K562 (cell line): Measurements from ENCODE around the gene GLDC. TPM values are rescaled to one million over a fixed set of nuclear protein-coding genes. Genes with fewer than 3 reads are reported as not detected.

ENCODE experiments used
- ATAC-seq: fragments of 200-7000 bp; cut with Tn5 transposase; 3 replicates; pipeline ENCODE4 v1.9.1; 2020; ENCODE audit warnings: moderate library complexity
- BruUV-seq: library from RNA; stranded (reverse); fragments of 400-500 nt; replicated peaks from 2 replicates; lab custom pipeline; 2021; lab: Mats Ljungman, UMichigan
- CTCF ChIA-PET: fragments of 300-600 bp; formaldehyde crosslinking; extraction: SDS; loops from one replicate; lab custom pipeline; 2021; ENCODE audit warnings: low intra/inter-chr PET ratio; lab: Yijun Ruan, JAX
- POLR2A ChIA-PET: fragments of 300-600, 350-650 bp; sonication (Branson Sonifier 250); formaldehyde crosslinking; extraction: SDS; loops from one replicate; lab custom pipeline; 2021; ENCODE audit warnings: antibody characterized with exemption, inconsistent platforms; lab: Yijun Ruan, JAX
- DNase-seq, 4 experiments: peaks; one replicate each; pipeline versions ENCODE4 v3.0.0 to v3.0.0-alpha.2; 2011 to 2018; ENCODE audit warnings: low spot score in 3 of 4, mixed read lengths in 3 of 4; ENCODE audit errors: extremely low read depth in 1 of 4
- FAIRE-seq: peaks from 2 replicates; lab custom pipeline; 2011; peaks lifted over from hg19 to GRCh38; lab: Jason Lieb, UNC
- H2AFZ ChIP-seq: 2 replicates; pipeline ENCODE4 v1.6.0; 2011; ENCODE audit warnings: low read depth, low read length, control low read depth, inconsistent platforms
- H3K27ac ChIP-seq: fragments of 200-600 bp; 3 replicates; pipeline ENCODE4 v1.8.0; 2011; ENCODE audit warnings: low read depth, mild to moderate bottlenecking, control low read depth, inconsistent platforms, low read length, moderate library complexity, mixed read lengths; ENCODE audit errors: extremely low read depth
- H3K27me3 ChIP-seq, 2 experiments: fragments of 300-600 bp in 1 of 2; 2 replicates in 1 of 2; 3 replicates in 1 of 2; pipeline versions ENCODE4 v1.6.0 to v1.8.0; 2011; ENCODE audit warnings: inconsistent platforms in 2 of 2, low read length in 2 of 2, mild to moderate bottlenecking in 1 of 2, mixed read lengths in 1 of 2, moderate library complexity in 1 of 2; ENCODE audit not compliant: control insufficient read depth in 2 of 2, insufficient read depth in 2 of 2
- H3K36me3 ChIP-seq: fragments of 300-600 bp; 3 replicates; pipeline ENCODE4 v1.8.0; 2011; ENCODE audit warnings: mild to moderate bottlenecking, low read length, inconsistent platforms; ENCODE audit not compliant: control insufficient read depth, insufficient read depth
- H3K4me1 ChIP-seq, 2 experiments: fragments of 200-600 bp in 1 of 2; replicated peaks in 1 of 2; 2 replicates in 1 of 2; 3 replicates in 1 of 2; pipeline versions ENCODE4 v1.5.1 to v1.8.0; 2011; ENCODE audit warnings: inconsistent platforms in 2 of 2, low read length in 2 of 2, mild to moderate bottlenecking in 1 of 2, mixed read lengths in 1 of 2, moderate library complexity in 1 of 2; ENCODE audit not compliant: control insufficient read depth in 2 of 2, insufficient read depth in 2 of 2
- H3K4me2 ChIP-seq: 2 replicates; pipeline ENCODE4 v1.6.1; 2011; ENCODE audit warnings: low read length, control low read depth, inconsistent platforms, mixed read lengths; ENCODE audit not compliant: insufficient read depth
- H3K4me3 ChIP-seq: fragments of 200-600 bp; sonication (generic), shearing (Covaris generic); 2 replicates; pipeline ENCODE4 v1.5.1; 2016; ENCODE audit warnings: control low read depth, inconsistent platforms
- H3K79me2 ChIP-seq: fragments of 200-600 bp; 3 replicates; pipeline ENCODE4 v1.8.0; 2011; ENCODE audit warnings: low read length, inconsistent platforms; ENCODE audit not compliant: control insufficient read depth, insufficient read depth
- H3K9ac ChIP-seq, 2 experiments: 2 replicates each; pipeline versions ENCODE4 v1.6.0 to v1.6.1; 2011; ENCODE audit warnings: low read depth in 2 of 2, low read length in 2 of 2, control low read depth in 1 of 2, inconsistent platforms in 1 of 2, mild to moderate bottlenecking in 1 of 2, mixed read lengths in 1 of 2; ENCODE audit not compliant: insufficient read depth in 1 of 2
- H3K9me1 ChIP-seq: one replicate; pipeline ENCODE4 v1.6.0; 2011; ENCODE audit warnings: inconsistent platforms, mild to moderate bottlenecking, low read length, moderate library complexity; ENCODE audit not compliant: control insufficient read depth, insufficient read depth
- H3K9me3 ChIP-seq: replicated peaks from 2 replicates; pipeline ENCODE4 v1.5.1; 2011; ENCODE audit warnings: low read depth, low read length, inconsistent platforms; ENCODE audit not compliant: control insufficient read depth, insufficient read depth
- H4K20me1 ChIP-seq: replicated peaks from 2 replicates; pipeline ENCODE4 v1.6.1; 2011; ENCODE audit warnings: low read length, inconsistent platforms, mixed read lengths; ENCODE audit not compliant: control insufficient read depth, insufficient read depth
- ARID3B ChIP-seq: fragments of 250-450 bp; sonication (Bioruptor Pico); IDR thresholded peaks from 2 replicates; pipeline ENCODE4 v1.4.0; 2020; ENCODE audit warnings: borderline replicate concordance
- BCOR ChIP-seq: fragments of 450-650 bp; IDR thresholded peaks from 2 replicates; pipeline ENCODE4 v1.6.1; 2016
- E2F6 ChIP-seq, 2 experiments: IDR thresholded peaks; 2 replicates each; pipeline ENCODE4 v1.6.1; 2011; ENCODE audit warnings: borderline replicate concordance in 1 of 2, control low read depth in 1 of 2, low read depth in 1 of 2, low read length in 1 of 2, mild to moderate bottlenecking in 1 of 2, mixed read lengths in 1 of 2, moderate library complexity in 1 of 2; ENCODE audit not compliant: insufficient read depth in 1 of 2, insufficient read length in 1 of 2, poor library complexity in 1 of 2, severe bottlenecking in 1 of 2; ENCODE audit errors: extremely low read depth in 1 of 2
- FOXK1 ChIP-seq: sonication (generic); formaldehyde crosslinking; IDR thresholded peaks from 2 replicates; pipeline ENCODE4 v1.8.0; 2022; ENCODE audit warnings: missing genetic modification reagents, mild to moderate bottlenecking, borderline replicate concordance
- GABPA ChIP-seq: fragments of 200-800 bp; sonication (Bioruptor generic); conservative IDR thresholded peaks from 2 replicates; pipeline ENCODE4 v1.6.1; 2016; ENCODE audit warnings: low read depth, missing genetic modification characterization, missing compliant biosample characterization
- GABPB1 ChIP-seq: sonication (generic); formaldehyde crosslinking; IDR thresholded peaks from 2 replicates; pipeline ENCODE4 v1.8.0; 2022; ENCODE audit warnings: mild to moderate bottlenecking, missing genetic modification reagents
- HDAC1 ChIP-seq, 2 experiments: fragments of 450-650 bp; IDR thresholded peaks; 2 replicates each; pipeline ENCODE4 v1.6.1; 2016 to 2017; ENCODE audit warnings: inconsistent platforms in 1 of 2, mild to moderate bottlenecking in 1 of 2, moderate library complexity in 1 of 2
- HLTF ChIP-seq: fragments of 450-650 bp; IDR thresholded peaks from 2 replicates; pipeline ENCODE4 v1.6.1; 2016
- HNRNPL ChIP-seq: fragments of 200-400 bp; formaldehyde crosslinking; IDR thresholded peaks from 2 replicates; pipeline ENCODE4 v1.6.1; 2017; ENCODE audit warnings: low read depth, mild to moderate bottlenecking, low read length
- JUND ChIP-seq, 2 experiments: IDR thresholded peaks; 2 replicates in 1 of 2; 3 replicates in 1 of 2; pipeline ENCODE4 v1.6.1; 2011; ENCODE audit warnings: borderline replicate concordance in 2 of 2, low read depth in 2 of 2, low read length in 2 of 2, improper control_type of control experiment in 1 of 2, missing biosample characterization in 1 of 2, missing genetic modification characterization in 1 of 2, missing genetic modification reagents in 1 of 2
- NFRKB ChIP-seq: fragments of 450-650 bp; IDR thresholded peaks from 2 replicates; pipeline ENCODE4 v1.6.1; 2016; ENCODE audit warnings: low read depth
- NR2F6 ChIP-seq: fragments of 450-650 bp; formaldehyde crosslinking; IDR thresholded peaks from 2 replicates; pipeline ENCODE4 v1.4.0; 2020; ENCODE audit warnings: mild to moderate bottlenecking
- NR4A1 ChIP-seq, 2 experiments: fragments of 250-450 bp in 1 of 2; fragments of 450-650 bp in 1 of 2; sonication (Bioruptor Pico) in 1 of 2; IDR thresholded peaks; 2 replicates each; pipeline versions ENCODE4 v1.4.0 to v1.6.1; 2016 to 2020; ENCODE audit warnings: mild to moderate bottlenecking in 2 of 2, missing compliant biosample characterization in 1 of 2, missing genetic modification characterization in 1 of 2, moderate library complexity in 1 of 2
- OTX1 ChIP-seq: fragments of 450-650 bp; formaldehyde crosslinking; IDR thresholded peaks from 2 replicates; pipeline ENCODE4 v1.4.0; 2022; ENCODE audit warnings: mild to moderate bottlenecking
- RHOXF2B ChIP-seq: fragments of 250-450 bp; sonication (Bioruptor Pico); conservative IDR thresholded peaks from 2 replicates; pipeline ENCODE4 v1.5.1; 2021
- THRA ChIP-seq: fragments of 450-650 bp; IDR thresholded peaks from 2 replicates; pipeline ENCODE4 v1.6.1; 2017; ENCODE audit warnings: mild to moderate bottlenecking, moderate library complexity
- XRCC5 ChIP-seq: fragments of 200-400 bp; formaldehyde crosslinking; IDR thresholded peaks from 2 replicates; pipeline ENCODE4 v1.6.1; 2017; ENCODE audit warnings: low read depth, mild to moderate bottlenecking, low read length
- ZNF384 ChIP-seq: IDR thresholded peaks from 2 replicates; pipeline ENCODE4 v1.6.1; 2012; ENCODE audit warnings: low read depth, low read length, improper control_type of control experiment
- ZNF77 ChIP-seq: fragments of 250-450 bp; sonication (Bioruptor Pico); IDR thresholded peaks from 2 replicates; pipeline ENCODE4 v1.5.0; 2020
- WGBS: fragments of 100-300 bp; shearing (Covaris generic); methylation state at CpG from one replicate; pipeline ENCODE4 v1.1.6; 2016; ENCODE audit warnings: low coverage, mixed read lengths; ENCODE audit not compliant: insufficient coverage; ENCODE audit errors: missing lambda C conversion rate; 5-methylcytosine and 5-hydroxymethylcytosine counted together
- in situ Hi-C: fragments of 300-500 bp; cut with MboI; formaldehyde crosslinking; loops from 4 replicates; pipeline ENCODE4 v1.15.0; 2018; ENCODE audit warnings: inconsistent platforms, mixed read lengths
- intact Hi-C: fragments of 100-400 bp; cut with micrococcal nuclease; formaldehyde crosslinking; loops from 2 replicates; pipeline ENCODE4 v1.14.2; 2022
- polyA plus RNA-seq, 8 experiments: library from polyadenylated mRNA; depleted of rRNA in 4 of 8; stranded (reverse) in 5 of 8; unstranded in 3 of 8; fragments of >200 nt; fragmentation: Nextera tagmentation in 2 of 8; fragmentation: Illumina TruSeq in 1 of 8; extraction: Ambion mirVana in 2 of 8; extraction: Trizol in 1 of 8; gene quantifications; 2 replicates each; pipeline versions ENCODE4 v1.2.1 to v1.2.3, GENCODE V29; 2011 to 2014; ENCODE audit warnings: inconsistent platforms in 1 of 8, missing spikeins in 1 of 8
- total RNA-seq, 7 experiments: library from RNA; depleted of rRNA in 6 of 7; stranded (reverse); fragments of >200 nt in 6 of 7; fragmentation: Illumina TruSeq in 2 of 7; extraction: Trizol in 2 of 7; gene quantifications; 2 replicates each; pipeline versions ENCODE4 v1.2.1 to v1.2.3, GENCODE V29; 2011 to 2021; ENCODE audit warnings: low replicate concordance in 1 of 7

GLDC gene
- total and polyA plus RNA-seq, 9 of the 15 experiments (the other 6 are each of a cell fraction or from before 2014, with no cell fraction given), result 0.03 to 0.27 (median 0.08) TPM; not detected in 6

- peaks cover 18% of the 10 kb centered on the region for H3K79me2 ChIP-seq
- no peaks in the 10 kb centered on the region for H3K36me3 ChIP-seq
- peaks cover 6 to 11% of the 10 kb centered on the region in 2 experiments; a peak in 4 of 5 replicates for H3K4me1 ChIP-seq
- intact Hi-C loops (loop anchor here (5.0 kb wide), 1 partner anchor 77 kb away; the partner anchor contains the start of gene KDM4C), in situ Hi-C loops (no loop called here)
- peak overlapping the region; percentile 63 for H3K4me3 ChIP-seq
- H3K4me2 ChIP-seq, result peak overlapping the region; percentile 90
- H2AFZ ChIP-seq, result peak overlapping the region; percentile 99
- CTCF ChIA-PET, result no interaction called here
- FAIRE-seq, result peak; percentile 44
- peak; percentile 65 for ATAC-seq
- no peaks in the 10 kb centered on the region for H3K9me1 ChIP-seq
- BruUV-seq, result TSS peak; percentile 83
- peak overlapping the region; percentile 94 for H3K27ac ChIP-seq
- POLR2A ChIA-PET, result interaction anchor here (0.6 to 1.4 kb wide), 7 partner anchors 9 to 1827 kb away, joined by 3 to 5 read pairs (median 3); no protein-coding TSS in a partner anchor
- WGBS, result 0% methylated on average over 24 of the region's 26 CpGs
- no peaks in the 10 kb centered on the region for H3K27me3 ChIP-seq
- peak overlapping the region; percentile 87 to 94 for H3K9ac ChIP-seq
- no peaks in the 10 kb centered on the region for H4K20me1 ChIP-seq
- DNase-seq, result peak in 2 of 4 experiments; percentile 52 to 68
- no peaks in the 10 kb centered on the region for H3K9me3 ChIP-seq
- TF ChIP-seq HDAC1 (IDR thresholded peaks at IDR 0.05), result no peak
- no peak for TF ChIP-seq GABPA
- no peak for TF ChIP-seq NR4A1 (CRISPR knock-in tag; IDR thresholded peaks at IDR 0.05)
- peak; percentile 41; the same call in 1 of the 2 replicates for TF ChIP-seq NR4A1 (tag; IDR thresholded peaks at IDR 0.05)
- no peak for TF ChIP-seq BCOR
- no peak for TF ChIP-seq NR2F6 (CRISPR knock-in tag)
- no peak for TF ChIP-seq JUND (IDR thresholded peaks at IDR 0.05; ENCODE audit: borderline replicate concordance, low read depth, low read length)
- no peak for TF ChIP-seq JUND (tag; IDR thresholded peaks at IDR 0.05; ENCODE audit: borderline replicate concordance, low read depth, low read length)
- no peak for TF ChIP-seq ZNF77 (CRISPR knock-in tag)
- TF ChIP-seq RHOXF2B, result no peak
- no peak for TF ChIP-seq HNRNPL
- no peak for TF ChIP-seq FOXK1 (CRISPR knock-in tag)
- peak in 1 of 2 experiments; percentile 36 for TF ChIP-seq E2F6 (IDR thresholded peaks at IDR 0.05; ENCODE audit: borderline replicate concordance in 1 of 2, extremely low read depth in 1 of 2, insufficient read depth in 1 of 2, insufficient read length in 1 of 2, low read depth in 1 of 2, low read length in 1 of 2, poor library complexity in 1 of 2, severe bottlenecking in 1 of 2)
- TF ChIP-seq HLTF, result no peak
- TF ChIP-seq XRCC5, result peak; percentile 17; the same call in 1 of the 2 replicates
- no peak for TF ChIP-seq GABPB1
- TF ChIP-seq ARID3B (CRISPR knock-in tag), result peak; percentile 48; the same call in 1 of the 2 replicates
- TF ChIP-seq NFRKB, result 0 out of 2 replicates have a peak, but pooled peaks have one; percentile 46
- TF ChIP-seq THRA, result no peak
- 0 out of 2 replicates have a peak, but pooled peaks have one; percentile 10 for TF ChIP-seq OTX1 (CRISPR knock-in tag)
- no peak for TF ChIP-seq ZNF384
These were observed 35.2 kb upstream of the GLDC start for GRCh38 chr9:6680797-6681146.
